HG02943 (cell line): Measurements from ENCODE around the gene SBK2.

Experiments used
- ATAC-seq: cut with Tn5 transposase; IDR thresholded peaks from one replicate; pipeline ENCODE4 v1.9.1; 2021; ENCODE audit warnings: mild to moderate bottlenecking, low read depth, moderate library complexity; ENCODE audit not compliant: unreplicated experiment

The SBK2 gene

DNA sequence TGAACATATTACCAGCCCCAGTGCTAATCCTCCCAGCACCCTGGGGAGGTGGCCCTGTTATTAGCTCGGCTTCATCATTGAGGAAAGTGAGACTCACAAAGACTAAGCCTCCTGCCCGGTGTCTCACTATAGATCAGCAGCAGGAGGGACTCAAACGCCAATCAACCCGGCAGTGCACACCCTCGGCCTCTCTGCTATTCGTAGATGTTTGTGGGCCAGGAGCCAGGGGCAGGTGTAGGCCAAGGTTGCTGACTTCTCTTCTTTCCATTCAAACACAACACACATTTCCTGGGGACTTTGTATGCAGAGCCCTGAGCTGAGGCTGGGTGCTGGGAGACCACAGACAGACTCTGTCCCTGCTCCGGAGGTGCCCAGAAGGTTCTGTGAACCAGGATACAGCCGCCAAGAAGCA lies 17.8 kb upstream of the SBK2 start:
- ATAC-seq: no peak

- no peak for ATAC-seq
These were observed 17.4 kb upstream of the SBK2 start for GRCh38 chr19:55554302-55554701.

DNA sequence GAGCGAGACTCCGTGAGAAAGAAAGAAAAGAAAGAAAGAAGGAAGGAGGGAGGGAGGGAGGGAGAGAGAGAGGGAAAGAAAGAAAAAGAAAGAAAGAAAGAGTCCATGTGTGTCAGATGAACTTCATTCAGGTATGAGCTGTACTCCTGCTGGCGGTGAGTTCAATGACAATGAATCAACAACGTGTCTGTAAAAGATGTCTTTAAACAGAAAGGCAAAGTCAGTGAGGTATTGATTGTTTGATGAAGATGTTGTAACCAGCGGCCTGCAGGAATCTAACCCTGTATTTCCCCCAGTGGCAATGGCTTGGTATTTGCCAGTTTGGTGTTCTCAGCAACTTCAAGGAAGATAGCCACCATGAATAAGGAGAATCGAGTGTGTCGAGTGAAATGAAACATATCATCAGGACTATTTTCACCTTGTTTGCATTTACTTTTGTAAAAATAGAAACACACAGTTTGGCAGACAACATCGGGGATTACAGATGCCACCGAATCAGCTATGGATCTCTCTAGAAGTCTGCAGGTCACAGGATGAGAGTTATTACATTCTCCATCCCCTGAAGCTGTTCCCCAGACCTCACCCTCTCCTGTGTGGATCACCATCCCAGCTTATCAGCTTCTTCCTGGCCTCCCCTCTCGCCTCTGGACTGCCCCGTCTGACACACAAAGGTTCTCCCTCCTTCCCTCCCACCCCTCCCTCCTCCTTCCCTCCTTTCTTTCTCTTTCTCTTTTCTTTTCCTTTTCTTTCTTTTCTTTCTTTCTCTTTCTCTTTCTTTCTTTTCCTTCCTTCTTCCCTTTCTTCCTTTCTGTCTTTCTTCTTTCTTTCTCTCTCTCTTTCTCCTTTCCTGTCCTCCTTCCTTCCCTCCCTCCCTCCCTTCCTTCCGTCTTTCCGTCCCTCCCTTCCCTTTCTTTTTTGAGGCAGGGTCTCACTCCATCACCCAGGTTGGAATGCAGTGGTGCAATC lies 16.6 kb upstream of the SBK2 start:
- no peak for ATAC-seq

DNA sequence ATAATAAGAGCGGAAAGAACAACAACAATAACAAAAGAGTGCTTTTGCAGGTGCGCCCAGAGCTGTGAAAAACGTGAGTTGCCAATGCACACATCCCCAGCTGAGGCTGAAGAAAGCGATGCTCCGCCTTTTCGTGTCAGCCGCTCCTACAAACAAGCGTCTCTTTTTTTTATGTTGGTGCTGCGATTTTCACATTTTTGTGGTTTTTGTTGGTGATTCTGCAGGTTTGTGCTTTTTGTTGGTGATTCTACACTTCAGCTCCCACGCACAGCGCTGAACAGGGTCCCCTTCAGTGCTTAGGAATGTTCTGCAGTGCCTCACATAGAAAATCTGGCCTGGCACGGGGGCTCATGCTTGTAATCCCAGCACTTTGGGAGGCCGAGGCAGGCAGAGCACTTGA lies 15.7 kb upstream of the SBK2 start:
- no peak for ATAC-seq

- ATAC-seq: no peak
These were observed 15.3 kb upstream of the SBK2 start for GRCh38 chr19:55552206-55552605.

DNA sequence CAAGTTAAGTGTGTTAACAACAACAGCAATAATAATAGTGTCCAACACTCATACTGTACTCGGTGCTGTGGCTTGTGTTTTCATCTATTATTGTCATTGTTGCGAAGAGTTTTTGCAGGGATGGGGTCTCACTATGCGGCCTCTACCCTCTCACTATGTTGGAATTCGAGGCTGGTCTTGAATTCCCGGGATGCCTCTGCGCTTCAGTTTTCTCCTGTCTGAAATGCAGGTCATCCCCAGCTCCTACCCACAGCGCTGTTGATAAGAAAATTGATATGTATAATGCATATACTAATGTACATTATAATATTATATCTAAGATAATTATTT lies 13.4 kb upstream of the SBK2 start:
- no peak for ATAC-seq

DNA sequence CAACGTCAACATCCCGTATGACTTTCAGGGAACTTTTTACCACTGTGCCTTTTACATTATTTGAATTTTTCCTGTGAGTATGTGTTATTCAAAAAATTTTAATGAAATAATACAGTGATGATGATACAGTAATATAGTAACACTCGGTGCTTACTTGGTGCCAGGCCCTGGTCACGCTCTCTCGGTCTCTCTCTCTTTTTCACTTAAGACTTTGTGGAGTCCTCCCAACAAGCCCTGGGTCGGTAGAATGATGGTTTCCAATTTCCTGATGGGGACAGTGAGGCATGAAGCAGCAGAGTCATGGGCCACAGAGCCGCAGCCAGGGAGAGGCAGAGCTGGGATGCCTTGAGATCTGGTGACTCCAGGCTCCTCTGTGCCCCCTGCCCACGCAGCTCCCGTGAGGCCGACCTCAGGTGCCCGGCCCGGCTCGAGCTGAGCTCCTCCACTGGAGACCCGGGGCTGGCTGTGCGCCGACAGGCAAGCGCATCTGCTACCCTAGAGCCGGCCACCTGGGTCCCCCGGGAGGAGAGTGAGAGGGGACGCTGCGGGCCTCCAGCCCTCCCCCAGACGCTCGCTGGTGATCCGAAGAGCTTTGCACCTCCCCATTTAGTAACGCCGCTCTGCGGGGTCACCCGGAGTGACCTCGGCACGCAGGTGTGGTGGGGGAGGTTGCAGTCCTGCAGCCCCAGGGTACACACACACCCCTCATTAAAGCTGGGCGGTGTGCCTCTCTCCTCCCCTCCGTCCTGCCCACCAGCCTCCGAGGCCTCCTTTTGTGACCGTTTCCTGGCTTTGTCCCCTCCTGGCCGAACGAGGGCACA lies 12.8 kb upstream of the SBK2 start:
- ATAC-seq: no peak

DNA sequence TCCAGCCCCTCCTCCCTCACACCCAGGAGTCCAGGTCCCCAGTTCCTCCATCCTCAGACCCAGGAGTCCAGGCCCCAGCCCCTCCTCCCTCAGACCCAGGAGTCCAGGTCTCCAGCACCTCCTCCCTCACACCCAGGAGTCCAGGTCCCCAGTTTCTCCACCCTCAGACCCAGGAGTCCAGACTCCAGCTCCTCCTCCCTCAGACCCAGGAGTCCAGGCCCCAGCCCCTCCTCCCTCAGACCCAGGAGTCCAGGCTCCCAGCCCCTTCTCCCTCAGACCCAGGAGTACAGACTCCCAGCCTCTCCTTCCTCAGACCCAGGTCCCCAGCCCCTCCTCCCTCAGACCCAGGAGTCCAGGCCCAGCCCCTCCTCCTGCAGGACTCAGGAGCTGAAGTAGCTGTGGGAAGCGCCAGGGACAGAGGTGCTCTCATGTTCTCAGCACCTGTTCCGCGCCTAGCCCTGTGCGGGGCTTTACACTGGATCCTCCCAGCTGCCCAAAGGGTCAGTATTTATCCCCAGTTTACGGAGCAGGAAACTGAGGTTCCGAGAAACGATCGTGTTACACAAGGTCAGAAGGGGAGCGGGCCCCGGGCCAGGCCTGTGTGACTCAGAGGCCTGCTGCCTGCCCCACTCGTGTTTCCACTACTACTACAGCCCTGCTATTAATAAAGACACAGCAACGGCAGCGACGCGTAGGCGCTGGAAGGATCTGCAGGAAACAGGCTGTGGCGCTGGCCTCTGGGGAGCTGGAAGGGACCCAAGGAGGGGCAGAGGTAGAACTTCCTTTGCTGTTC lies 10.1 kb upstream of the SBK2 start:
- ATAC-seq: no peak

DNA sequence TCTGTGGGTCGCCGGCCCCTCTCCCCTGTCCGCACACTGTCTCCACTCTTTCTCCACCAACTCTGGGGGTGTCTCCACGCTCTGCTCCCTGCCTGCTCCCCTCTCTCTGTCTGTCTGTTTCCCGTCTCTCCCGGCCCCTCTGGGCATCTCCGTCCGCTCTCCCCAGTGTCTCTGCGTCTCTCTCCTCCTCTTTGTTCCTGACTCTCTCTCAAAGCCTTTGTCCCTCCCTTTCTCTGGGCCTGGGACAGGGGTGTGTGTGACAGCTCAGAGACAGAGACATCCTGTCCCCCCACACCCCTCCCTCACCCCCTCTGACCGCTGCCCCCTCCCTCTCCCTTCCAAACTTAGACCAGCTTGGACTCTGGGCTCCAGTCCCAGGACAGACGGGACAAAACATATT lies 9.1 kb upstream of the SBK2 start:
- no peak for ATAC-seq

DNA sequence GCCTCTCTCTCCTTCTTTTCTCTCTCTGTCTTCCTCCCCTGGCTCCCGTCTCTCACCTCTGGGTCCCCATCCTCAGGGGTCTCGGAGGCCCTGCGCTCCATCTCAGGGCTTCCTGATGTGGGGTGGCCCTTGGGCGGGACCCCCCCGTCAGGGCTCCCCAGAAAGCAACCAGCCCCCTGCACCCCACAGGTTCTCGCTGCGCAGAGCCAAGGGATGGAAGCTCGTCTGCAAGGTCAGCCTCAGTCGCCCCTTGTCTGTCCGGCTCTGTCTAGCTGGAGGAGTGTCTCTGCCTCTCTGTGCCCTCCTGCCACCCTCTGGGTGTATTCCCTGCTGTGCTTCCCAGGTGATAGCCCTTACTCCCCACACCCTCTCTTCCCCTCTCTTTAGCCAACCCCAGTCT lies 8.5 kb upstream of the SBK2 start, which contains the start of gene SBK3:
SBK3 (minus strand) TSS at position 101 of the 400 bp plus-strand sequence; CDS start at position 101, 0 bp downstream.
- ATAC-seq: no peak

GRCh38 chr19:55544776-55545439 lies 8.0 kb upstream of the SBK2 start:
- ATAC-seq: no peak

GRCh38 chr19:55544014-55544413 lies 7.1 kb upstream of the SBK2 start:
- no peak for ATAC-seq

- no peak for ATAC-seq
These were observed 6.6 kb upstream of the SBK2 start for GRCh38 chr19:55543567-55543966.

DNA sequence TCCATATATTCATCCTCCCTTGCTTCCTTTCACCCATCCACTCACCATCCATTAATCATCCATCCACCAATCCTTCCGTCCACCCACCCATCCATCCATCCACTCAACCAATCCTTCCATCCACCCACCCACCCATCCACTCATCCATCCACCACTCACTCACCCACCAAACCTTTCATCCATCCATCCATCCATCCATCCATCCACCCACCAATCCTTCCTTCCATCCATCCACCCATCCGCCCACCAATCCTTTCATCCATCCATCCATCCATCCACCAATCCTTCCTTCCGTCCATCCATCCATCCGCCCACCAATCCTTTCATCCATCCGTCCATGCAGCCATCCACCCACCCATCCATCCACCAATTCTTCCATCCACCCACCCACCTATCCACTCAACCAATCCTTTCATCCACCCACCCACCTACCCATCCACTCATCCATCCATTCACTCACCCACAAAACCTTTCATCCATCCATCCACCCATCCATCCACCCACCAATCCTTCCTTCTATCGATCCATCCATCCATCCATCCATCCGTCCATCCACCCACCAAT lies 5.4 kb upstream of the SBK2 start:
- ATAC-seq: no peak

GRCh38 chr19:55541091-55541490 lies 4.2 kb upstream of the SBK2 start:
- ATAC-seq: no peak

- ATAC-seq: no peak
These were observed 3.7 kb upstream of the SBK2 start for GRCh38 chr19:55540619-55541018.

GRCh38 chr19:55539090-55539984 lies 2.4 kb upstream of the SBK2 start:
- ATAC-seq: no peak

DNA sequence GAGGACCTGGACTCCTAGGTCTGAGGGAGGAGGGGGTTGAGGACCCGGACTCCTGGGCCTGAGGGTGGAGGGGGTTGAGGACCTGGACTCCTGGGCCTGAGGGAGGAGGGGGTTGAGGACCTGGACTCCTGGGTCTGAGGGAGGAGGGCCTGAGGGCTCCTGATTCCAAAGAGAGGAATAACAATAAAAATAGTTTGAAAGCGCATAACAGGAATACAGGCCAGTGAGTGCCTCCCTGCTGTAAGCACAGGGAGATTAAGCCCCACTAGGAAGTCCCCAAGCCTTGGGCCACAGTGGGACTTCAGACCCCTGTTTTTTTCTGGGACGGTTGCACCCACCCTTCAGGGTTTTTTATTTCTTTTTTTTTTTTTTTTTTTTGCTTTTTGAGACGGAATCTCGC lies 1.2 kb upstream of the SBK2 start:
- no peak for ATAC-seq

DNA sequence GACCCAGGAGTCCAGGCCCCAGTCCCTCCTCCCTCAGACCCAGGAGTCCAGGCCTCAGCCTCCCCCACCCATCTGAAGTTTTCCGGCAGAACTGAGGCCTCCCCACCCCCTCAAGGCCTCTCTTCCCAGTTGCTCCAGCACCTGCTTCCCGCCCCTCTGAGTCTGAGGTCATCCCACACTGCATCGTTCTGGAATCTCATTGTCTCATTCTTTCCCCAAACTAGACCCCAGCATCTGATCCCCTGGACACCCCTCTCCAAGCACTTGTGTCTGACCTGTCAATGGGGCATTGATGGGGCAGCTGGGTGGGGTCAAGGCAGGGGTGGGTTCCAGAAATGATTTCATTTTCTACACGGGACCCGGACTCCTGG lies 793 bp upstream of the SBK2 start:
- ATAC-seq: no peak
